ENCODE results near the gene SLC26A9.

GRCh38 chr1:205930195-205930577 lies 13.1 kb downstream of the SLC26A9 start:
- TF ChIP-seq CTCF (IDR thresholded peaks at IDR 0.05) (no peak), TCF7L2 (IDR thresholded peaks at IDR 0.05; ENCODE audit: low read depth, low read length) (no peak), SIN3A (IDR thresholded peaks at IDR 0.05; ENCODE audit: borderline replicate concordance, insufficient read depth, low read depth, low read length) (no peak)
